ELF-1 (cell line): Measurements from ENCODE around the gene ITCH.
"Not testable (repeated sequence)": the region's sequence is repeated elsewhere in the genome, so short reads cannot be mapped to it uniquely, and the experiment has no call there.

ENCODE experiments used
- DNase-seq: peaks from one replicate; pipeline ENCODE4 v3.0.0-alpha.2; 2016; ENCODE audit warnings: low read depth, low spot score

ITCH gene

DNA sequence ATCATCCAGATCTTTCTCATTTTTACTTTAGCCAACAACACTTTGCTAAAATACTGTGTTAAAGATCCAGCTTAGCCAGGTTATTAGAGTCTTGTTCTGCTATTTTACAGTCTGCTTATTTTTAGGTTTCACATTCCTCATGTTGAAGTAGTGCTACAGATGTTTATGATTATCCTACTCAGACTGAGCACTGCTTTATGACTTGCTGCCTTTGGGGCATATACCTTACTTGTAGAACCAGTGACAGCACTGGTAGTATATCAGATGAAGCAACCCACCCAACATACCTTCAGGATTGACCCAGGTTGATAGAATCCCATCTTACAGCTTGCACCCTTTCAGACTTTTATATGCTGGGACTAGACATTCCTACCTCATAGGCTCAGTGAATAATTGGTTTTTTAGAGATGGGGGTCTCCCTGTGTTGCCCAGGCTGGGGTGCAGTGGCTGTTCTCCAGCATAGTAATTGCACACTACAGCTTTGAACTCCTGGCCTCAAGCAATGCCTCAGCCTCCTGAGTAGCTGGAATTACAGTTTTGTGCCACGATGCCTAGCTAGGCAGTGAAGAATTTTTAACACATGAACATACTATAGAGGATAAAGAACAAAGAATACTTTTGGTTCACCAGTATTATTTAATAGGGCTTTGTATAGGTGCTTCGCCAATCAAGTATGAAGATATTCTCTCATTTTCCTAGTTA lies 89.4 kb downstream of the ITCH start:
- DNase-seq, result no peak

DNA sequence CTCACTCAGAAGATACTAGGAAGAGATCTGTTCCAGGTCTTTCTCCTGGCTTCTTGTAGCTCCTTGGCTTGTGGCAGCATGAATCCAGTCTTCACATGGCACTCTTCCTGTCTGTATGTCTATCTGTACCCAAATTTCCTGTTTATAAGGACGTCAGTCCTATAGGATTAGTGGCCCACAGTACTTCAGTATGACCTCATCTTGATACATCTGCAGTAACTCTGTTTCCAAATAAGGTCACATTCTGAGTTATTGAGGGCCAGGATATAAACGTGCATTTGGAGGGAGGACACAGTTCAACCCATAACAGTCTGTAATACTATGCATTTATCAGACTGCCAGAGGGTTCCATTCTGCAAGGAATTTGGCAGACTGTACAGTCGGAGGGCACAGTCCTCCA lies 95.6 kb downstream of the ITCH start:
- DNase-seq, result no peak

DNA sequence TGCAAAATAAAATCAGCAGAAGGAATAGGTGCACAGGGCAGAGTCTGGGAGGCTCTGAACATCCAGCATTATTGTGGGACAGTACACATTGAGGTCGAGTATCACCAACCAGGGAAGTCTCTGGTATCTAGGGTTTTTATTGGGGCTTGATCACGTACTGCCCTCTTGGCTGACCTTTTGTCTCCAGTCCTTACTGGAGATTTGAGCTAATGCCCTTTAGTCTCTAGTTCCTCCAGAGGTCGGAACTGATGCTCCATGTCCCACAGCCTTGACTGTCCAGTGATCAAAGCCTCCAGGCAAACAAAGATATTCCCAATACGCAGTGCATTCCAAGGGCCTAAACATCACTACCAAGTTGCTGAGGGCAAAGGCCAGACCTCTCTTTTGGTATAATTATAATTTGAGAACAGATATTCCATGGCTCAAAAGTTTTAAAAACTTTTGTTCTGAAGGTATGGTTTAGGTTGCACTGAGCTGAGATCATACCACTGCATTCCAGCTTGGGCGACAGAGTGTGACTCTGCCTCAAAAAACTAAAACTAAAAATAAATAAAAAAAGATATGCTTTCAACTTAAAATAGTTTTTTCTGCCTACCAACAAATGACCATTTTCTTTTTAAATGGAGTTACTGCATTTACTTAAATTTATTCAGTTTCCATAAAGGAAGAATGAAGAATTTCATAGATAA lies 96.3 kb downstream of the ITCH start:
- DNase-seq, result no peak

- no peak for DNase-seq
These were observed 98.7 kb downstream of the ITCH start for GRCh38 chr20:34461779-34462087.

DNA sequence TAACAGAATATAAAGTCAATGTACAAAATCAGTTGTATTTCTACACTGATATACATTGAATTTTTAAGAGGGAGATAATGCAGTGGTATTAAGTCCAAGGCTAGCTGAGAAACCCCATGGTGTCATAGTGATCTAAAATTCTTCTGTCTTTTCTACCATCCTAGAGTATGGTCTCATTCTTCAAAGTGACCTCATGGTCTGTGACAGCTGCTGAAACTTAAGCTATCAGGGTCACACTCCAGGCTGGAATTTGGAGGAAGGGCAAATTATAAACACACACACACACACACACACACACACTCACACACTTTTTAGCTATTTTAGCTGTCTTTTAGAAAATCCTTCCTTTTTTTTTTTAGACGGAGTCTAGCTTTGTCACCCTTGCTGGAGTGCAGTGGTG lies 105.9 kb downstream of the ITCH start:
- no peak for DNase-seq

- no peak for DNase-seq
These were observed 109.3 kb downstream of the ITCH start for GRCh38 chr20:34472246-34472925.

- DNase-seq, result peak; percentile 17
These were observed 110.3 kb downstream of the ITCH start for GRCh38 chr20:34473262-34473883.

DNA sequence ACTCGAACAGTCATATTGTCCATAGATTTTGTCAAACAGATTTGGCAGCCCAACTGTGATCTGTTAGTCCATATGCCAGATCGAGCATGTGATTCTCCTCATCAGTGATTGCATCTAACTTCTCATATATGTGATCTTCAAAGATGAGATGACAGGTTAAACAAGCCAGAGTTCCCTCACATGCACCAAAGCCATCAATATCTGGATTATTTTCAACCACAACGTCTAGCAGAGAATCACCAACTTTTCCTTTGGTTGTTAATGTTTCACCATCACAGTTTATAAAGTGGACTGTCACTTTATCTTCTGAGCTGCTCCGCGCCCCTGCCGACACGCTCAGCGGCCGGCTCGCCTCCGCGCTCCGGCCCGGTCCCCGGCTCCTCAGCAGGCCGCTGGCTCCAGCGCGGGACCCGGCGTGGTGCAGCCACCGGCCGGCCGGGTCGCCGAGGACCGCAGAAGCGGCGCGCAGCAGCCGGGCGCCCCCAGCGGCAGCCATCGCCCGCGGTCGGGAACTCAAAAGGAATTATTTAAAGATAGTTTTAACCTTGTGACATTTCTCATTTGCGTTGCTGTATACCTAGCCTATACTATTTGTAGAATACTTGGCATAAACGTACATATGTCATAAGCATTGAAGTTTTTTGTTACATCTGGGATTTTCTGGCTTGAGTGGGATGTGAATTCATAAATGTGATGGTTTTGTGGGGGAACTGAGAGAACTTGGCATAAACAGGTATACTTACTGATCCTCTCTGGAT lies 113.1 kb downstream of the ITCH start:
- DNase-seq, result peak; percentile 35

- no peak for DNase-seq
These were observed 116.6 kb downstream of the ITCH start for GRCh38 chr20:34479627-34480026.

GRCh38 chr20:34482154-34482553 lies 119.1 kb downstream of the ITCH start:
- not testable (repeated sequence) for DNase-seq

GRCh38 chr20:34483585-34484220 lies 120.6 kb downstream of the ITCH start:
- not testable (repeated sequence) for DNase-seq

DNA sequence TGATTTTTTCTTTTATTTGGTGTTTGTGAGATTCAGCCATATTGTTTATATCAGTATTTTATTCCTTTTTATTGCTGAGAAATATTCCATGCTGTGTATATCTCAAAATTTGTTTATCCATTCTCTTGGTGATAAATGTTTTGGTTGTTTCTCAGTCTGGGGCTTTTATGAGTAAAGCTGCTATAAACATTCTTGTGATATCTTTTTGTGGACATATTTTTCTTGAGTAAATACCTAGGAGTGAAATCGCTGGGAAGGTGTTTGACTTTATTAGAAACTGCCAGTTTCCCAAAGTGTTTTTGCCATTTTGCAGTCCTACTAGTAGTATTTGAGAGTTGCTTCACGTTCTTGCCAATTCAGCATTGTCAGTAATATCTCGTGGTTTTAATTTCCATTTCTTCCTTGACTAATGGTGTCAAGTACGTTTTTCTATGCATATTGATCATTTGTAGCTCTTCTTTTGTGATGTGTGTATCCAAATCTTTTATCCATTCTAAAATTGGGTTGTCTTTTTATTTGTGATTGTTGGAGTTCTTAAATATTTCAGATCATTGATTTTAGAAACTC lies 122.1 kb downstream of the ITCH start:
- DNase-seq, result no peak

DNA sequence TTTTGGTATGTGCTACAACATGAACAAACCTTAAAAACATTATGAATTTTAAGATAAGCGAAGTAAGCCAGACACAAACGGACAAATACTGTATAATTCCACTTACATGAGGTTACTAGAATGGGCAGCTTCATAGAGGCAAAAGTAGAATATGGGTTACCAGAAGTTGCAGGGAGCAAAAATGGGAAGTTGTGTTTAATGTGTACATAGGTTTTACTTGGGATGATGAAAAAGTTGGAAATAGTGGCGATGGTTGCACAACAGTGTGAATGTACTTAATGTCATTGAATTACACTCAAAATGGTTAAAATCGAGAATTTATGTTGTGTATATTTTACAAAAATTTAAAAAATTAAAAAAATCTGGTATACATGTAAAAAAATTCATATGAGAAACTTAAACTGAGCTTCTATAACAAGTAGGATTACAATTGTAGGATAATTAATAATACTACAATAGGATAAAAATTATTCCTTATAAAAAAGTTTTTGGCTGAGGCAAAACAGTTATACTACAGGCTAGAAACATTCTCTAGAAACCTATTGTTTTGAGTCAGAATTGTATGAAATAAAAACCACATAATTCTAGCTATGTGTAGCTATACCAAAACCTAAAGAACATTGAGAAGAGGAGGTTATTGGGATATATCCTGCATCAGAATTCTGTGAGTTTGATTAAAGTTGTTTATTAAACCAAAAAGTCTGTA lies 128.3 kb downstream of the ITCH start:
- no peak for DNase-seq

GRCh38 chr20:34491932-34492509 lies 128.9 kb downstream of the ITCH start:
- no peak for DNase-seq

DNA sequence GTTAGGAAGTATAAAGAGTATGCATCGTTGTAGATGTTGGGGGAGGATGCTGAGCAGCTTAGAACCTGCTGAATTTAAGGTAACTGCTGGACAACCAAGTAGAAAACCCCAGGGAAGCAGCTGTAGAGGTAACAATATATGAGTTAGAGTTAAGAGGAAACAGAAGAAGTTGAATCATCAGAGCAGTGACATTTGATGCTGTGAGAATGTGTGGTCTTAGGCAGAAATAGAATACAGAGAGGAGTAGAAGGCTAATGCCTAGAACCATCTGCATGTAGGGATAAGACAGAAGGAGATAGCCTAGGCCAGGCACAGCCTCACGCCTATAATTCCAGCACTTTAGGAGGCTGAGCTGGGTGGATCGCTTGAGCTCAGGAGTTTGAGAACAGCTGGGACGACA lies 130.6 kb downstream of the ITCH start:
- no peak for DNase-seq

DNA sequence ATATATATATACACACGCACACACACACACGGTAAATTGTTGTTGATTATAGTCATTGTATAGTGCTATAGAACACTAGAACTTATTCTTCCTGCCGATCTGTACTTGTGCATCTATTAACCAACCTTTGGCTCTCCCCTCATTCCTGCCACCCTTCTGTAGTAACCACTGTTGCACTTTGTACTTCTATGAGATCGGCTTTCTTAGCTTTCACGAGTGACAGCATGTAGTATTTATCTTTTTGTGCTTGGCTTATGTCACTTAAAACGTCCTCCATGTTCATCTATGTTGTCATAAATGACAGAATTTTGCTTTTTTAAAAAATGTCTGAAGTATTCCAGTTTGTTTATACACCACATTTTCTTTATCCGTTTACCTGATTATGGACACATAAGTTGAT lies 132.2 kb downstream of the ITCH start:
- no peak for DNase-seq

GRCh38 chr20:34495916-34496315 lies 132.8 kb downstream of the ITCH start:
- DNase-seq, result no peak

- not testable (repeated sequence) for DNase-seq
These were observed 134.5 kb downstream of the ITCH start for GRCh38 chr20:34497596-34497995.

- no peak for DNase-seq
These were observed 137.8 kb downstream of the ITCH start for GRCh38 chr20:34500823-34501222.

GRCh38 chr20:34506480-34506879 lies 143.4 kb downstream of the ITCH start:
- DNase-seq, result no peak
